HG03060 (cell line): ENCODE data around the gene TLR8.

Experiments used
- ATAC-seq: cut with Tn5 transposase; IDR thresholded peaks from one replicate; pipeline ENCODE4 v1.9.1; 2021; ENCODE audit warnings: low read depth, moderate number of reproducible peaks; ENCODE audit not compliant: unreplicated experiment

Gene TLR8

DNA sequence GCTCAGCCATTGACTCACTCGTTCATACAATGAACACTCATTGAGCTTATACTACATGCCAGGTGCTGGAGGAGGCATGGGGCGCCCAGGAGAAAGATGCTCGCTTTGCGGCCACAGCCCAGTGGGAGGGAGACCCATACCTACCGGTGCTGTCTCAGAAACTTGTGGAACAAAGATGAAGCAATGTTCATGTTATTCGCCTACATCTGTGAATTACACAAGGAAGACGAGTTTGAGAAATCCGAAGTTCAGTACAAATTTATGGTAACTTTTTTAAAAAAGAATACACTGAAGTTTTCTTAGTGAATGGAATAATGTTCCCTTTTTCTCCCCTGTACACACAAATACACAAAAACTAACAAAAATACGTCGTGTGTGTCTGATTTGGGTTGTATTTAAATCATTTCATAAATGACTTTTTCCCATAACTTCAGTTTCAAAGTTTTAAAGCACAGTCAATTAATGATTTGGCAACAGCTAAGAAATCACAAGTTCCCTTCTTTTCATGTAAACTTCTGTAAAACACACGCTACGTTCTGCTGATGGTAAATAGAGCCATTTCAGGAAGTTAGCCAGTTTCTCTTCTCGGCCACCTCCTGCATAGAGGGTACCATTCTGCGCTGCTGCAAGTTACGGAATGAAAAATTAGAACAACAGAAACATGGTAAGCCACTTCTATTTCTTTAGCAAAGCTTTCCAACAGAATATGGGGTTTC lies at the start of gene TLR8:
Gene TLR8, plus strand, starts transcription at position 575 of the 716 bp plus-strand sequence. Its CDS starts 87 bp downstream, at position 662.
- no peak for ATAC-seq

DNA sequence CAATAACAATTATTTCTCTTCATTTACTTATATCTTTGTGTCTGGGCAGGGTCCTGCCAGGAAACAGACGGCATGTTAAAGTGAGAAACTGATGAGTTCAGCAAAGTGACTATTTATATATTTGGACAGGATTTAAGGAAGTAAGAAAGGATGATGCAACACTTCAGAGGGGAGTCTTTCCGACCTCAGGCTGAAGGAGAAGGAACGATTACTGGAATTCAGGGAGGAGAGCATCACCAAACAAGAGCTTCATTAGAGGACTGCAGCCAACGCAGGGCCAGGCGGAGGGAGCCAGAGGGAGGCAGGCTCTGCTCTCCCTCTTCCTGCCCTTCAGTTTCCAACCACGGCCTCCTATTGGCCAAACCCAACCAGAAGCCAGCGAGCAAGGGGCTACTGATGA lies 41.1 kb upstream of the TLR8 start:
- no peak for ATAC-seq

DNA sequence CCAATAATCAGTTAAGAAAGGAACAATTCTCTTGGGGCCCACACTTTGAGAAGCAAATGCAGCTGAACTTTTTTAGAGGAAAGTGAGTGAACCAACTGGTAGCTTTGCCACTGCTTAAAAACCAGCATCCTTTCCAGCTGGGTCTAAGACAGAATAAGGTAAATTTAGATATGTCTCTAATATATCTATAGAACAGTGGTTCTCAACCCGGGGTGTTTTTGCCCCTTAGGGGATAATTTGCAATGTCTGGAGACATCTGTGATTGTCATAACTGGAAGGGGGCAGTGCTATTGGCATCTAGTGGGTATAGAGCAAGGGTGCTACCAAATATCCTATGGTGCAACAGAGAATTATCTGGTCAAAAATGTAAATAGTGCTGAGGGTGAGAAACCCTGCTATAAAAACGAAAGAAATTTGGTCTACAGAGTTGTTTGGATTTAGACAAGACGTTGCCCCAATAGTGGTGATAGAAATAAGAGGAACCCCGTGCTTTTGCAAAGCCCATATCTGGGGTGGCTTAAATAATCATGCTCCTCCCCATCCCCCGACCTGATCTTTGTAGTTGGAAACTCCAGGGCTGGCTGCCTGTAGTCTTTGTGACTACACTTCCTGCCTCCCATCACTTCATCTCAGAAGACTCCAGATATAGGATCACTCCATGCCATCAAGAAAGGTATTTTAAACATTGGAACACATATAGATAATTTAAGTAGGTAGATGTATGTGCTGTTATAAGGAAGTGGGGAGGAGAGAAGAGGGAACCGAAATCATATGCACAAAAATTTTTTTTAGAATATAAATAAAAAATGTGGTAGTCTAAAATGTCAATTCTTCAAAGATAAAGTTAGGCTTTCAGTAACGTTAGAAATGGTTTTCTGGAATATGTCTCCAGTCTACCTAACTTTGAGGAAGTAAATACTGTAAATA lies 39.7 kb upstream of the TLR8 start, which contains the start of gene TLR7:
Gene TLR7, plus strand, starts transcription at position 622 of the 927 bp plus-strand sequence. CDS start 507 bp downstream, outside the sequence.
- no peak for ATAC-seq

DNA sequence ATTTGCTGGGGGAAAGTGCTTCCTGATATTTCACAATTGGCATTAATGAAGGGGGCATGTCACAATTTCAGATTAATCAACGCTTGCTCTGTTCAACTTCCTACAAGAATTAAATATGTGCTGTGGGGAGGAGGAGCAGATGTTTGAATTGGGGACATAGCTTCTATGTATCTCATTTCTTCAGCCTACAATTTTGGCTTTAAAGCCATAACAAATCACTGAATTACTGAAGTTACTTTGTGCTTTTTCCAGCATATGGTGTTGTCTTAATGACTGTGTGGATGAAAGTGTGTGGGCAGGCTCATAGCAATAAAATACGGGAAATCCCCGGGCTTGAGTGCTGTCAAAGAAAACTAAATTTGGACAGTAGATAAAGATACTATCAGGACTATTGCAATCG lies 38.7 kb upstream of the TLR8 start:
- no peak for ATAC-seq

DNA sequence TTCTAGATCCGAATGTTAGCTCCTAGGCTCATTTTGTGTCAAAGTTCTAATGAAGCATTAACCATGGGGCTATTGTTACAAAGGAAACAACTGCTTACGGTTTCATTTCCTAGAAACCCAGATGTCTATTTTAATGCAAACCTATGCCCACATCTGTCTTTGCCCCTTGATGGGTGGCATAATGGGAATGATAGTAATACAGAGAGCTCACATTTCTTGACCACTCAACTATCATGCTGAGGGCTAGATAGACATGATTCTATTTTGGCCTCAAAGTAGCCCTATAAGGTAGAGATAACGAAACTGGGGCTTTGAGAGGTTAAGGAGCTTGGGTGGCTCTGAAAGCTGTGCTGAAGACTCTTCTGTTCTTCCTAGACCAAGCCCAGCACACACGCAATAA lies 37.7 kb upstream of the TLR8 start:
- no peak for ATAC-seq

DNA sequence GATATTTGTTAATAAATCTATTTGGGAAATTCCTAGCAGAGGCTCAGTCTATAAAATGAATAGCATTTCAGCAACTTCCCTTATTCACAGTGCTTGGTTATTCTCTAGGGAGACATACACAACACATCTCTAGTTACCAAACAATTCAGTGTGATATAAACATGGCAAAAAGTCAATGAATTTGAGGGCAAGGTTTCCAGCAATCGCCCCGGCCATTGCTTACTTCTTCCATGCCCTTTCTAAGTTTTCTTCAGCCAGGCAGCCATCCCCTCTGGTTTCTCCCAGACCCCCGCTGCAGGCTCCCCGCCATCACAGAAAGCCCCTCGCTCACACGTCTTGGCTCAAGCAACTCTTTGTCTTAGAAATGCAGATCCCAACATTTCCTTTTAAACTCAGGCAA lies 35.2 kb upstream of the TLR8 start:
- no peak for ATAC-seq

DNA sequence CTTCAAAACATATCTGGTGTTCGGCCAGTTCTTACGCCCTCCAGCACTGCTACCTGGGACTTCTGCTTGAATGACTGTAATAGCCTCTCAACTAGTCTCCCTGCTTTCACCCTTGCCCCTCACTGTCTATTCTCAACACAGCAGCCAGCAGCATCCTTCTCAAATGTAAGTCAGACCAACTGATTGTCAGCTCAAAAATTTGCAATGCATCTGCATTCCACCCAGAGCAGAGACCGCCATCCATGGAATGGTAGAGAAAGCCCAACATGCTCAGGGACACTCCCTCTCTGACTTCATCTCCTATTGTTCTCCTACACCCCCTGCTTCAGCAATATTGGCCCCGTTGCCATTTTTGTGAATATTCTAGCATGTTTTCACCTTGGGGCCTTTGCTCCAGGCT lies 33.7 kb upstream of the TLR8 start:
- no peak for ATAC-seq

DNA sequence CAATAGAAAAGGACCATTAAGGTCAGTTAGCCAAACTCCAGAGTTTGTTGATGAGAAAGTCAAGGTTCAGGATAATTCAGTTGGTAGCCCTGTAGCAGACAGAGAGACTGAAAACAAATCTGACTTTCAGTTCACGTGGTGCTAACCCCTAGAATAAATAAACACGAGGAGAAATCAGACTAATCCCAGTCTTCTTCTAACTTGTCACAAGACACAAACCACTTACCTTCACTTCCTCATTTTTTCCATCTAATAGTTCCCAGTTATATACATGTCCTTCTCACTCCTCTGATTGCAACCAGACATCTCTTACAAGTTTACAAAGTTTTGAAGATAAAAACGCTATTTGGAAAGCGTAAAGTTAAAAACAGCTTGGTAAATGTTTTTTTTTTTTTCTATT lies 31.8 kb upstream of the TLR8 start:
- ATAC-seq = no peak

DNA sequence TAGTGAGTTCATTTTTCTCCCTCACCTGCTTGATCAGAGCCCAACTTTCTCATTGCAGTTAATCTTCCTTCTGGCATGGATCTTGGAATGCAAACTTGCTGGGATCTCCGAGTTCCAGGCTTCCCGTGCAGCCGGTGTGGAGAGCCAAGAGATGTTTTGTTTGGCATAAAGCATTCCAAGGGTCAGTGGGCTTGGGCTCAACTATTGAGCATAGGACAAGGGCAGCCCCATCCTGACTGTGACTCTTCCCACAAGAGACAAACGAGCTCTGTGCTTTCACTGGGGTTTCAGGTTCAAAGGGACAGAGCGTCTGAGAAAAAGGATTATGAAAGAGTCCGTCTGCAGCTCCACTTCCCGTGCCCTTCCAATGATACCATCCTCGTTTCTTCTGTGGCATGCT lies 29.0 kb upstream of the TLR8 start:
- ATAC-seq = no peak

DNA sequence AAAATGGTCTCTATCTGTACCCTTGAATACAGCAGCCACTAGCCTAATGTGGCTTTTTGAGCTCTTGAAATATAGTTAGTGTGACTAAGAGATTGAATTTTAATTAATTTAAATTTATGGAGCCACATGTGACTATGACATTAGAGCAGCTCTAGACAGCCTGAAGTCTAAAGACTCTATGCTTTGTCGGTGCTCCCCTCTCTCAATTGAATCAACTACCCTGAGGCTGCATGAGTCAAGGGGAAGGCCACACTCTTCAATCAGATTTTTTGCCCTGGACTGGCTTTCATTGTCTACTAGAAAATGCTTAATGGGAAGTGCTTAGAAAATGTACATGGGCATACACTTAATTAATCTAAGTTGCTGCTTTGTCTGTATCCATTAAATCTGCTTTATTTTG lies 27.9 kb upstream of the TLR8 start:
- ATAC-seq = no peak

DNA sequence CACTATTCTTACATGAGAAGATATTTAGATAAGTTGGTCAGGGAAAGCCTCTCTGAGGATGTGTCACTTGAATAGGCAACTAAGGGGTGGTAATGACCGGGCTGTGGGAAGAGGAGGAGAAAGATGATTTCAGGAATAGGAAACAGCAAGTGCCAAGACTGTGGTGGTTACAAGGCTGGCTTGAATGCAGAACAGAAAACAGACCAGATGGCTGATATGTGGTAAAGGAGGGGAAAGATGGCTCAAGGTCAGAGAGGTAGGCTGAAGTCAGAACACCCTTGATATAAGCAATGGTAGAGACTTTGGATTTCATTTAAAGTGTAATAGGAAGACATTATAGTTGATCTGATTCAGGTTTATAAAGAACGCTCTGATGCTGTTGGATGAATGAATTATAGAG lies 24.5 kb upstream of the TLR8 start:
- no peak for ATAC-seq

DNA sequence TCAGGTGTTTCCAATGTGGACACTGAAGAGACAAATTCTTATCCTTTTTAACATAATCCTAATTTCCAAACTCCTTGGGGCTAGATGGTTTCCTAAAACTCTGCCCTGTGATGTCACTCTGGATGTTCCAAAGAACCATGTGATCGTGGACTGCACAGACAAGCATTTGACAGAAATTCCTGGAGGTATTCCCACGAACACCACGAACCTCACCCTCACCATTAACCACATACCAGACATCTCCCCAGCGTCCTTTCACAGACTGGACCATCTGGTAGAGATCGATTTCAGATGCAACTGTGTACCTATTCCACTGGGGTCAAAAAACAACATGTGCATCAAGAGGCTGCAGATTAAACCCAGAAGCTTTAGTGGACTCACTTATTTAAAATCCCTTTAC lies 20.9 kb upstream of the TLR8 start:
- no peak for ATAC-seq

DNA sequence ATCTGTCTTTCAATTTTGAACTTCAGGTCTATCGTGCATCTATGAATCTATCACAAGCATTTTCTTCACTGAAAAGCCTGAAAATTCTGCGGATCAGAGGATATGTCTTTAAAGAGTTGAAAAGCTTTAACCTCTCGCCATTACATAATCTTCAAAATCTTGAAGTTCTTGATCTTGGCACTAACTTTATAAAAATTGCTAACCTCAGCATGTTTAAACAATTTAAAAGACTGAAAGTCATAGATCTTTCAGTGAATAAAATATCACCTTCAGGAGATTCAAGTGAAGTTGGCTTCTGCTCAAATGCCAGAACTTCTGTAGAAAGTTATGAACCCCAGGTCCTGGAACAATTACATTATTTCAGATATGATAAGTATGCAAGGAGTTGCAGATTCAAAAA lies 19.9 kb upstream of the TLR8 start:
- ATAC-seq = no peak

DNA sequence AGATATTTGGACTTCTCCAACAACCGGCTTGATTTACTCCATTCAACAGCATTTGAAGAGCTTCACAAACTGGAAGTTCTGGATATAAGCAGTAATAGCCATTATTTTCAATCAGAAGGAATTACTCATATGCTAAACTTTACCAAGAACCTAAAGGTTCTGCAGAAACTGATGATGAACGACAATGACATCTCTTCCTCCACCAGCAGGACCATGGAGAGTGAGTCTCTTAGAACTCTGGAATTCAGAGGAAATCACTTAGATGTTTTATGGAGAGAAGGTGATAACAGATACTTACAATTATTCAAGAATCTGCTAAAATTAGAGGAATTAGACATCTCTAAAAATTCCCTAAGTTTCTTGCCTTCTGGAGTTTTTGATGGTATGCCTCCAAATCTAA lies 19.3 kb upstream of the TLR8 start:
- ATAC-seq = no peak

DNA sequence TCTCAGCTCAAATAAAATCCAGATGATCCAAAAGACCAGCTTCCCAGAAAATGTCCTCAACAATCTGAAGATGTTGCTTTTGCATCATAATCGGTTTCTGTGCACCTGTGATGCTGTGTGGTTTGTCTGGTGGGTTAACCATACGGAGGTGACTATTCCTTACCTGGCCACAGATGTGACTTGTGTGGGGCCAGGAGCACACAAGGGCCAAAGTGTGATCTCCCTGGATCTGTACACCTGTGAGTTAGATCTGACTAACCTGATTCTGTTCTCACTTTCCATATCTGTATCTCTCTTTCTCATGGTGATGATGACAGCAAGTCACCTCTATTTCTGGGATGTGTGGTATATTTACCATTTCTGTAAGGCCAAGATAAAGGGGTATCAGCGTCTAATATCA lies 18.7 kb upstream of the TLR8 start:
- ATAC-seq = no peak

DNA sequence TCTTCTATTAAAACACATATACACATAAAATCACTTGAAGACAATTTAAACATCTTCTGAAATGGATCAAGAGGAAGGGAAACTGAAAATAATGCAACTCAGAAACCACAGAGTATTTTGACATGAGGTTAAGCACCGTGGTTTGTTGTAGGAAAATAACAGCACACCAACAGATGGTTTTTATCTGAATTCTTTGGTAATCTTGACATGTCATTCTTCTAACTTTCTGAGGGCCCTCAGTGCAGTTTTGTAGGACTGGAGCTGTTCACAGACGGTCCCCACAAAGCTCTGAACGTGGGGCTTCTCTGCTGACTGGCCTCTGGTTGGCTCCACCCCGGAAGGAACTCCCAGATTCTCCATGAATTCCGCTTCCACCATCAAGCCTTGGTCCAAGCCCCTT lies 16.0 kb upstream of the TLR8 start:
- peak; percentile 56 for ATAC-seq

DNA sequence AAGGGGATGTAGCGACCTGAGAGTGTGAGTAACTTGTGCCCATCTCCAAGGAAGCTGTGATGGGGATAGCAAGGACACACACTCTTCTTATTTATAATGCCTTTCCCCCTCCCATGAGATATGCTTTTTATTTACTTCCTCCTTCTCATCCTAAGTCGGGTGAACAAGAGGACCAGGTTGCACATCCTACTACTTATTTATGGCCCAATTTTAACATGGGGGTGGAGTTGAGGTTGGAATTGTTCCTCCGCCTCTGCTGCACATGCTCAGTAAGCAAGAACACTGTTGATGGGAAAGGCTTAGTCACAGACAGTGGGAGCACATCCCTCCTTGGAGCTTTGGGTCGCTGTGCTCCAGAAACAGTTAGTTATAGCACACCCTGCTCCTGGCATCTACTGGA lies 15.2 kb upstream of the TLR8 start:
- ATAC-seq = no peak

DNA sequence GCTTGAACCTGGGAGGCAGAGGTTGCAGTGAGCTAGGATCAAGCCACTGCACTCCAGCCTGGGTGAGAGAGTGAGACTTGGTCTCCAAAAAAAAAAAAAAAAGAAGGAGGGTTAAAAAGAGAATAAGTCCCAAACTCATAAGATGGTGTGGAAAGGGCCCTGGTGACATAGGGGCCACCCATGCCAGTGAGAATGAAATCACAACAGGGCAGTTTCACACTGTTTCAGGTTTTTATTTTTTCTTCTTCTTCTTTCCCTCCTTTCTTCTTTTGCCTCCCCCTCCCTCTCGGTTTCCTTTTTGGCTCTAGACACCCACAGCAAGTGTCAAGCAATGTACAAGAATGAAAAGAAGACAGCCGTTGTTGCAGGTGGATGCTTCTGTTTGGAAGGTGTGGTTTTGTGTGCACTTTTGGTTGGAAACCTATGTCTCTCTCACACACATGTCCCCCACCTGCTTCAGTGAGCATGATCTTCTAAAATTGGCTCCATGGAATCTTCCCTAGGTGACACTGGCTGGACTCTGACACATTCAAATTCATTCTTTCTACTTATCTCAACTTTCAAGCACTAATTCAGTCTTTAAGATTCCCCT lies 14.4 kb upstream of the TLR8 start:
- no peak for ATAC-seq

DNA sequence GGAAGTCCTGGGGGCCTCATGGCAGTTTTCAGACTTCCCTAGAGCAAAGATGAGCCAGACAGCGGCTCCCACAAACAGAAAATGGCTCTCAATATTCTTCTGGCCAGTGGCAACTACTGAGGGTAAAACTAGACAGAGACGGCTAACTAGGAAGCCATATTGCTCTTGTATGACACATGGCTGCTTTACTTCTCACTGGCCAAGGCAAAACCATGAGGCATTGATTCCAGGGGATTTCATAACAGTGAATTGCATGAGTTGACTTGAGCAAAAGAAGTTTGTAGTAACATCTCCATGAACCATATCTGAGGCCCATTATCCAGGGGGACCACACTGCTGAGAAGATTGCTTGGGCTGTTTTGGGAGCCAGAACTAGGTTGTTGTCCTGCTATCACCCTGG lies 13.7 kb upstream of the TLR8 start:
- ATAC-seq = no peak

DNA sequence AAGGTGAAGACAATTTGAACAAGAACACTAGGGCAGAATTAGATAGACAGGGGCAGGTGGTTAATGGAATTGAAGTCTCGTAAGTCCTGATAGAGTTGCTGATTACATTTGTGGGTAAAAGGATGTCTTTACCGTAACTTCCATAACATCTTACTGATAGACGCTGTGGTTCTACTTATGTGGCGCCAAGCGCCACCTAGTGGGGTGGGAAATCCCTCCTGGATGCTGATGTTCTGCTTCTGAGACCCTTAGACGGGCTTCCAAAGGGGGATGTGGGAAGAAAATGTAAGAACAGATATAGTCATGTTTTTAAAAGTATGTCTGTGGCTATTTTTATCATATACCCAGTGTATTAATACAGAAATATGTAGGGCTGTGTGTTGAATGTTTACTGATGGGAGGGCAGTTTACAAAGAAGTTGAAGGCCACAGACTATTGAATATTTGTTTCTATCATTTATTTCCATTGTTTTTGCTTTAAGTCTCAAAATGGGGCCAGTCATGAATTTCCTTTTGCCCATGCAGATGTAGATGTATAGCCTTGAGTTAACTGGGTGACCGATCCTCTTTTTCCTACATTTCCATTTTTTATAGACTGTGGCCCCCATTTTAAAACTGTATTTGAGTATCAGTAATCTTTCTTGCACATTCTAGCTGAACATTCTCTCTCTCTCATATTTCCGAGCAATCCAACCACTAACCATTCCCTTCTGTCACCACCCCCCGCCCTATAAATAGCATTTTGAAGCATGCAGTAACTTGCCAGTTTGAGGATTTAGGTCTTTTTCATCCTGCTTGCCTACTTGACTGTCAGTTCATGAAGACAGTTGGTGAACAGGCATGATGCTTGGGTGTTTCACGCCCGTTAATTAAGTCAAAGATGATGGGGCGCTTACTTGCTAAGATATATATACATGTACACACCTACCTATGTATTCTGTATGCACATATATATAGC lies 12.1 kb upstream of the TLR8 start:
- ATAC-seq = no peak
